ENCODE results near the gene NKX6-2. TPM values are rescaled to one million over a fixed set of nuclear protein-coding genes. Genes with fewer than 3 reads are reported as not detected.
"Not testable (repeated sequence)": the region's sequence is repeated elsewhere in the genome, so short reads cannot be mapped to it uniquely, and the experiment has no call there.

NKX6-2 gene
- polyA plus RNA-seq, 1 donor, result 2.6 TPM

DNA sequence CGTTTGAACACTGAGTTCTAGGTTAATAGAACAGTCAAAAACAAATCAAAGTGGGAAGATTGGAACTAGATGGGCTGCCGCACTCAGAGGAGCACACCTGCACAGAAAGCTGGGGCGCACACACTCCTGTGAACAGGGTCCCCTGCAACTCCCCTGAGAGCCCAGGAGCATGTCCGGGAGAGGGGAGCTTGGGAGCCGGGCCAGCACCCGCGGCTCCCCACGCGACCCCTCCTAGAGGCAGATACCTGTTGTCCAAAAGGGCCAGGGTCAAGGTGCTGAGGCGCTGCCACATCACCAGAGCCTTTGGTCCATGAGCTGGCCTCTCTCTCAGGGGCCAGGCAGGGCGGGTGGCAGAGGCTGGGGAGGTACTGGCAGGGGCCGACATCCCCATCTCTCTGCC is 5.6 kb downstream of the NKX6-2 start:
- DNase-seq (ENCODE audit: low read depth), result no peak

DNA sequence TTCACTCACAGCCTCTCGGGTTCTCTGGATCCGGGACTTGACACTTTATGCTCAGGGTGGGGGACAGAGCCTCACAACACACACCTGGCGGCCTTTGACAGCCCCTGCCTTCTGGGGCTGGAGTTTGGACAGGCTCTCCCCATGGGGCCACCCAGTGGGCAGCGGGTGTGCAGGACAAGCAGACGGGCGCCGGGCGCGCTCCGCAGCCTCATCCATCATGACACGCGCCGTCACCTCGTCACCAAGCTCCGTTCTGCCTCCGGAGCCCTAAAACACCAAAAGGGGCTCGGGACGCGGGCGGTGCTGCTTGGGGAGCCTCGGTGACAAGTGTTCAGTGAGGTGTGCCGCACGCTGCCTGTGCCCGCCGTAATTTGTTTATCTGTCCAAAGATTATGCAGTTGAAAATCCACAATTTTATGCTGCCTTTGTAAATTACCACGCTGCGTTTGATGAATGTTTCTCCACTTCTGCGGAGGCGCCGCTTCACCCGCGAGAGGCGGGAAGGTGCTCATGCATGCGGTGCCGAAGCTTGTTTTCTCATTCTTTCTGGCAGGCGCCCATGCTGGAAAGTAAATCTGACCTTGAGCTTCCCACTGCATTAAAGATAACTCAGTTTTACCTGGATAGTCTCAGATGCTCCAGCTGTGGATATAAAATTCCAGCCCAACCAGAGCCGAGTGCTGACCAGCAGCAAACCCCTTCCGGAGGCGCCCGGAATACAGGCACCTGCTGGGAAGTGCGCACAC is 6.2 kb downstream of the NKX6-2 start:
- no peak for DNase-seq (ENCODE audit: low read depth)

DNA sequence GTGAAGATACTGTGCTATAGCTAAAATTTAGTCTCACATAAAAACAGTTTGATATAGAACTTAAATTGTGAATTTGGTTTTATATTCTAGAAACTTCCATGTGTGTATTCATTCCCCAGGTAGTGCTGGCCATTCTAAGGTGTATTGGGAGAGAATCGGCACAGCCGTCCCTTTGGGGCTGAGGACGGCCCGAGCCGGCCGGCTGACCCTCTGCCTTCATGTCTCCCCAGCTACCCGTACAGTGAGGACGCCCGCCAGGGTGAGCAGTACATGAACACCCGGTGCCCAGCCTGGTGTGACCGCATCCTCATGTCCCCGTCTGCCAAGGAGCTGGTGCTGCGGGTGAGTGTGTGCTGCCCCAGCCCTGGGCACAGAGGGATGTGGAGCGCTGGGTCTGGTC is 8.5 kb downstream of the NKX6-2 start:
- DNase-seq (ENCODE audit: low read depth), result no peak

DNA sequence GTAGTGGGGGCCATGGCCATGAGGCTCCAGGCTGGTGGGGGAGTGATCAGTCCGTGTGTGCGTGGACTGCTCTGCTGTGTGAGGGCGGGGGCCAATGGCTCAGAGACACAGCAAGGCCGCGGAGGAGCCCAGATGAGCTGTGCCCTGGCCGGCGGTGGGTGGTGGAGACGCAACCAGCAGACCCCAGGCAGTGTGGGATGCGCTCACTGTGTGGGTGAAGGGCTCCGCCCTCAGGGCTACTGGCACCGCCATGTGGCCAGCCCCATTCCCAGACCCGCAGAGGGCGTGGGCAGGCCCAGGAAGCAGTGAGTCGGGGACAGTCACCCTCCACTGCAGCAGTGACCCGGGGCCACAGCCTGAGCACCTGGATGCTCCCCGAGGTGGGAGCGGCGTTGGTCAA is 9.1 kb downstream of the NKX6-2 start:
- no peak for DNase-seq (ENCODE audit: low read depth)

DNA sequence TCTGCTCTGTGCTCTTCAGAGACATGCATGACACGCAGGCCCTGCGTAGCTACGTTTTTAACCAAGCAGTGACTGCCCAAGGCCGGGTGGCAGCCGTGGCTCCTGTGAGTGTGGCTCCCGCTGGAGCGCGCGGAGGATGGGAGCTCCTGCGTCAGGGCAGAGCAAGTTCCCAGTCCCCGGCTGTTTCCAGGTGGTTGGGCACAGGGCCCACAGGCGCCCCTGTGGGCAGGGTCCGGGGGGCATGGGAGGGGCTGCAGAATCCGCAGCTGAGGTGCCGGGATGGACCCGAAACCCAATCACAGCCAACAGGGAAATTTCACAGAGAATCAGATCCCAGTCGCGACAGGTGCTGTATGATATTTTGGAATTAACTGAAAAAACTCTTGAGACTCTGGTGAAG is 9.8 kb downstream of the NKX6-2 start:
- DNase-seq (ENCODE audit: low read depth), result no peak

DNA sequence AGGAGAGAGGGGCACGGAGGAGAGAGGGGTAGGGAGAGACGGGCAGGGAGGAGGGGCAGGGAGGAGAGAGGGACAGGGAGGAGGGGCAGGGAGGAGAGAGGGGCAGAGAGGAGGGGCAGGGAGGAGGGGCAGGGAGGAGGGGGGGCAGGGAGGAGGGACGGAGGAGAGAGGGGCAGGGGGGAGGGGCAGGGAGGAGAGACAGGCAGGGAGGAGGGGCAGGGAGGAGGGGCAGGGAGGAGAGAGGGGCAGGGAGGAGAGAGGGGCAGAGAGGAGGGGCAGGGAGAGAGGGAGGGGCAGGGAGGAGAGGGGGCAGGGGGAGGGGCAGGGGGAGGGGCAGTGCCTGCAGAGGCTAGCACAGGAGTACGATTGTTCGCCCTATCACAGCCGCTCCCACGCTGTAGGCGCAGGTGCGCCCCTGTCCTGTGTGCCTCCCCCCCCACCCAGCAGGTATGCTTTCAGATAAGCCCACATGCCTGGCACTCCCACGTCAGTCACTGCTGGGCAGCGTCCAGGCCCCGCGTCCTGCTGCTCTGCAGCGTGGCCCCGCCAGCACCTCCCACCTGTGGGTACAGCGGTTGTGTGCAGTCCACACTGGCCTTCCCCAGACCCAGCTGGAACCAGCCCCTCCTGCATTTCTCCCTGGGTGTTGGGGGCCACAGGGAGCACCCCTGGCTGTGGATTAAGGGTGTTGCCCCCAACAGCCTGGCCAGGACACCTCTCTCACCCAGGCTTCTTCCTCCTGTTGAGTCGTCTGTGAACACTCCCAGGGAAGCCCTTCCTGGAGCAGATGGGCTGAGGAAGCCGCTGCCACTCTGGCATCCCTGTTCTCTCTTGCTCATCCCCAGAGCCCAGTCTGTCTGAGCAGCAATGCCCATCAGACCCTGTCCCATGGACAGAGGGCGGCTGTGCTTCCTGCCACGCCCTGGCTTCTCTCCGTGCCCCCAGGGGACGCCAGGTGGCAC is 10.8 kb downstream of the NKX6-2 start:
- DNase-seq (ENCODE audit: low read depth), result no peak

DNA sequence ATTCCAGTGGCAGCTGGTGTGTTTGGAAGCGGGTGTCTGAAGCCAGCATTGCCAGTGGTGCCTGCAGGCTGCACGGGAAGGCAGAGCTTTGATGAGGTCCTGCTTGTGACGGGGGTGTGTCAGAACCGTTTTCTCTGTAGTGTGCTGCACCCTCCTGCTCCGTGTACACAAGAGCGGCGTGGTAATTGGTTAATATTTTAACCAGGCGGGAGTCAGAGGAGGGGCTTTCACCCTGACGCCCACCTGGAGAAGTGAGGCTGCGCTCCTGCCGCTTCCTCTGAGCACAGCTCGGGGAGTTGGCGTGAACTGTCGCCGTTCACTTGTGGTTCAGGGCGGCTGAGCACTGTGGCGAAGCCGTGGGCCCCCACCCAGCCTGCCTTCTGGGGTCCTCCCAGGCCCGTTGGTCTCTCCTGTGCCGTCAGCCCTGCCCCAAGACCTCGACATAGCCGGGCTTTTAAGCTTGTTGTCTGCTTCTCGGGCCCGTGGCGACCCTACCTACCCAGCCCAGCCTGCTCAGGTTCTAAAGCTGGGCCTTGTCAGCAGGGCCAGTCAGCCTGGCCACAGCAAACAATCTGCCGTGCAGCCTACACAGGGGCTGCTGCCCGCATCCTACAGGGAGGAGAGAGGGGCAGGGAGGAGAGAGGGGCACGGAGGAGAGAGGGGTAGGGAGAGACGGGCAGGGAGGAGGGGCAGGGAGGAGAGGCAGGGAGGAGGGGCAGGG is 11.6 kb downstream of the NKX6-2 start:
- DNase-seq (ENCODE audit: low read depth), result no peak

DNA sequence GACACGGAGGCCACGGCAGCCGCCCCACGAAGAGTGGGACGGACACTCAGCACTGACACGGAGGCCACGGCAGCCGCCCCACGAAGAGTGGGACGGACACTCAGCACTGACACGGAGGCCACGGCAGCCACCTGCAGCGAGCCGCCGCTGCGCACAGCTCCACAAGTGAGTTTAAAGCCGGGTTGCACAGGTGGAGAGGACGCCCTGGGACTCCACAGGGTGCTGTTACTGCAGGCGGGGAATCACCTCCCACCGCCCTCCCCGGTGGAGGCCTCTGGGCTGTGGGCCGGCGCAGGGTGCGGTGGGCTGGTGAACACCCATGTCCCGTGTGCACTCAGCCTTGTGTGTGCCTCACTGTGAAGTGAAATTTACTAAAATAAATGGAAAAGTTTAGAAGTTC is 13.1 kb downstream of the NKX6-2 start:
- DNase-seq (ENCODE audit: low read depth), result not testable (repeated sequence)

DNA sequence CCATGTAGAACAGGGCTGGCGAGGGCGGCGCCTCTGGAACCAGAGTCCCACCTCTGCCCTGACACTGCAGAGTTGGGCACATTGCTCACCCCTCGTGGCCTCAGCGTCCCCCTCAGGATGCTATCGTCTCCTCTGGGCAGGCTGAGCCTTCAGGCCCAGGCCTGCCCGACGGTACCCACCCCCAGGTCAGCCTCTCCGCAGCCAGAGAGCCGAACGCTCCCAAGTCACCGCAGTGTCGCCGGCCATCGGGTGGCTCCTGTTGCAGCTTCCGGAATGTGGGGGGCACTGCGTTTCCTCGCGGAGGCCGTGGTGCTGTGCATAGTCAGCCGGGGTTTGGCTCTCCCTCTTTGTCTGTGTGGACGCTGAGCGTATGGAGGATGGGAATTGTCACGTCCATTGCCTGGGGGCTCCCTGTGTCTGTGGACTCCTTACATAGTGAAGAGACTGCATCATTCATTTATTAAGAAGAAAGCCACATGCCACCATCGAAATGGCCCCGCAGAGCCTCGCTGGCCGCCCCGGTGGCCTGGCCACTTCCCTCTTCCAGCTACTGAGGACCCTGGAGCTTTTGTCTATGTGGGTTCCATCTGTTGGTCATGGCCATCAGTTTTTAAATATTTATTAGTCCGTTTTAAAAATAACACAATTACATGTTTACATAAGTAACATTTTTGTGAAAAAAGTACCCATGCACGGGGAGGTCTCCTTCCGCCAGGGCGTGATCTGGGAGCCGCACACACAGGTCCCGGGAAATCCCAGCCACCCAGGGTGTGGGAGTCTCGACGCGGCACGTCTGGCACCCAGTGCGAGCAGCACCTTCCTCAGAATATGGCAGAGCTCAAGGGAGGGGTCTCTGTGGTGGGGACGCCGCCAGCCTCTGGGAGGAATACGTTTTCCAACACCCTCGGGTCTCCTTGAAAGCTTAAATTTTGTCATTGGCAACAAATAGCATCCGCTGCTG is 15.6 kb downstream of the NKX6-2 start:
- no peak for DNase-seq (ENCODE audit: low read depth)

DNA sequence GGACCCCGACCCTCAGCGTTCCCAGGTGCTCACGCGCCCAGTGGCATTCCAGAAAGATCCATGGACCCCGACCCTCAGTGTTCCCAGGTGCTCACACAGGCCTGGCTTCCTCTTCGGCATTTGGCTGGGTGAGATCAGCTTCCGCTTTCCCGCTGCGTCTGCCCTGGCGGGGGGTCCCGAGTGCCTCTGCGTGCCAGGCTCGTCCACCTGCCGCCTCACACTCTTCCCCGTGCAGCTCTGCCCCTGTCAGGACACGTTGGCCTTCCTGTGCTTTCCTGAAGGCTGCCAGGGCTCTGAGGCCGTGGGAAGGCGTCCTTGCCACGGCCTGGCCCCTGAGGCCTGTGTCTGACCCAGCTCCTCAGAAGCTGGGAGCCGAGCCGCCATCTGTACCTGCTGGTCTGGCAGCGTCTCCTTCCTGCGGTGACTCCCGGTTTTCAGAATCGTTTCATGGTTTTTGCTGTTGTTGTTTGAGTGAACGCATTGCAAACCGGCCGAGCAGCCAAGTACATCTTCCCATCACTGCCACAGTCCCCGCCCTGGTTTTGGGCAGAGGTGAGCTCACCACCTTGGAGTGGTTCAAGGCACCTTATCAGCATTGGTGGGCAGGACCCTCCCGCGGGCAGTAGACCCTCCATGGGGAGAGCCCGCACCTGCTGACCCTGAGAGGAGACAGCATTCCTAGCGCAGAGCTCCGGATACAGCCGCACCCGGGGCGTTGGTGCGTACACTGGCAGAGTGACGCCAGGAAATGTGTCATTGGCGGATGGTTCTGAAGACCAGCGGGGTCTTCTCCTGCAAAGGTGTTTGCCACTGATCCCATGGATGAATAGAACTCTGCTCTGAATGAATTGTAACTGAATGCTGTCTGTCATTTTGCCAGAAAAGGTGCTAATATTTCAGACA is 17.4 kb downstream of the NKX6-2 start:
- DNase-seq (ENCODE audit: low read depth), result no peak

DNA sequence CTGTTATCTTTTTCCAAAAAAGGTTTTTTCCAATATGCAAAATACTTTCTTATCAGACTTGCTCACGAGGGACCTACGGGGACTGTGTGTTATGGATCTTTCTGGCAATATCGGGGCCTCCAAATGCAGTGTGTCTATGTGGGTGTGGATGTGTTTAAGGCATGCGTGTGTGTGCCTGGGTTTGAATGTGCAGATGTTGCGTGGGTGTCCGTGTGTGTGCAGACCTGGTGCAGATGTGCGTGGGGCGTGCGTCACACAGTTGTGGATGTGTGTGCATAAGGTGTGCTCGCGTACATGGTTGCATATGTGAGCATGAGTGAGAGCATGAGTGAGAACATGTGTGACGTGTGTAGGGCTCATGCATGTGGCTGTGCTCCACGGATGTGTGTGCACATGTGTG is 19.7 kb downstream of the NKX6-2 start:
- DNase-seq (ENCODE audit: low read depth), result no peak

DNA sequence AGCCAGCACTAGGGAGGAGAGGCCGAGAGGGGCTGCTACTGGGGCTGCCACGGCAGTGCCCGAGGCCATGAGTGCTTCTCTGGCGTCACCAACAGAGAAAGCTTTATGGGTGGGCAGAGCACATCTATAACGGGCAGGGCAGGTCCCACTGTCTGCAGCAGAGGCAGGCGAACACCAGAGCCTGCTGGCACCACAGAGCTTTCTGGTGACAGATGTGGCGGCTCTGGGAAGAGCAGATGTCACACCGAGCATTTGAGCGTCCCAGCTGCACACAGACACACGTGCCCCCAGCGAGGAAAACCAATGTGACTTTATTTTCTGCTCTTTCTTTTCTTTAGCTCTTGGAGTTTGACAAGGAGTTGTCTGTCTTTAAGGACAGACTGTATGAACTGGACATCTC is 20.5 kb downstream of the NKX6-2 start:
- no peak for DNase-seq (ENCODE audit: low read depth)

DNA sequence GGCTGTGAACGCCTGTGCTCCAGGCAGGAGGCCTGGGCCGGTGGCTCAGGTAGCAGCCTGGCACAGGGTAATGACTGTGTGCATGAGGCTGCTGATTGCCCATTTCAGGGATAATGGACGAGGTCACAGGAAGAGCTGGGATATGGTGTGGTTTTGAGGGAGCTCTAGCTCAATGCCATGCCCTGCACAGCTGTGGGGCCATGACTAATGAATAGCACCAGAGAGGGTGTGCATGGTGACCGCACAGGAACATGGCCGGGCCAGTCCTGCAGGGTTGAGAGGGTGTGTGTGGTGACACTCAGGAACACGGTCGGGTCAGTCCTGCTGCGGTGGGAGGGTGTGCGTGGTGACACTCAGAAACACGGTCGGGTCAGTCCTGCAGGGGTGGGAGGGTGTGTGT is 21.8 kb downstream of the NKX6-2 start:
- DNase-seq (ENCODE audit: low read depth), result no peak

DNA sequence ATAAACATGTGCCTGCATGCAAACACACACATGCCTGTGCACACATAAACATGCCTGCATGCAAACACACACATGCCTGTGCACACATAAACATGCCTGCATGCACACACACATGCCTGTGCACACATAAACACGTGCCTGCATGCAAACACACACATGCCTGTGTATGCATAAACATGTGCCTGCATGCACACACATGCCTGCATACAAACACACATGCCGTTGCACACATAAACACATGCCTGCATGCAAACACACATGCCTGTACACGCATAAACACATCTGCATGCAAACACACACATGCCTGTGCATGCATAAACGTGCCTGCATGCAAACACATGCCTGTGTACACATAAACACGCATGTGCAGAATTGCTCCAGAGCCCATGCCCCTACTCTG is 22.4 kb downstream of the NKX6-2 start:
- no peak for DNase-seq (ENCODE audit: low read depth)

DNA sequence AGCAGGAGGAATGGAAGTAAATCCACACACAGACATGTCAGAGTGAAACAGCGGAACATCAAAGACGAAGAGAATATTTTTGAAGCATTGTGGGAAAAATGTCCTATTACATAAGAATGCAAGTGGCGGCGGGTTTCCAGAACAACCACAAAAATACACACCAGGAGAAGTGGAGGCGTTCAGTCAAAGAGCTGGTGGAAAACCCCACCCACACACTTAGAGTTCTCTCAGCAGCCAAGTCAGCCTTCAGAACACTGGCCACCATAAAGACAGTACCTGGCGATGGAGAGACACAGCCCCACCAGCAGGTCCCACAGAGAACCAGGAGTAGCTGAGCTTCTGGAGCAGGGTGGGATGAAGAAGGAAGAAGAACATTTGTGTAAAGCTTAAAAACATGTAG is 23.7 kb downstream of the NKX6-2 start:
- DNase-seq (ENCODE audit: low read depth), result no peak

DNA sequence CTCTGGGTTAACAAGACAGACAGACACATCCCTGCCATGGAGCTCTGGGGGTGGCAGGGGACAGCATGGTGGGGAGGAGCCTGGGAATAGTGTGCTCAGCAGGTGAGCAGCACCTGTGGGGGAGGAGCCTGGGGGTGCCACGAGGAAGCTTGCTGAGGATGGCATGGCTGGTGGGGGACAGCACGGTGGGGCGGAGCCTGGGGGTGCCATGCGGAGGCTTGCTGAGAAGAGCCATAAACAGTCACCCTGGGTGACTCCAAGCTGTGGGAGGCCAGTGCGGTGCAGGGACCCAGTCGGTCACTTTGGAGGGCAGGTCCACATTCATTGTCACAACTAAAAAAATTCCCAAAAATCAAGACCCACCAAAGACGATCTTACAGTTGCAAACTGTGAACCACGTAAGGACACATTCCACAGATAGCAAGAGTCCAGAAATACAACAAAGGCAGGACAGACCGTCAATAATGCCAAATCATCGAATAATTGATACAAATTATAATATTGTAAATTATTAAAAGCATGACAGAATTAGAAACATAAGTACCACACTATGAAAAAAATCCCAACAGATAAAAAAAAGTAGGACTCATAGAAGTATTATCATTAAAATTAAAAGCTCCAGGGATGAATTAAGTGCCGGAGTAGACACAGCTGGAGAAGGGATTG is 24.4 kb downstream of the NKX6-2 start:
- DNase-seq (ENCODE audit: low read depth), result no peak

DNA sequence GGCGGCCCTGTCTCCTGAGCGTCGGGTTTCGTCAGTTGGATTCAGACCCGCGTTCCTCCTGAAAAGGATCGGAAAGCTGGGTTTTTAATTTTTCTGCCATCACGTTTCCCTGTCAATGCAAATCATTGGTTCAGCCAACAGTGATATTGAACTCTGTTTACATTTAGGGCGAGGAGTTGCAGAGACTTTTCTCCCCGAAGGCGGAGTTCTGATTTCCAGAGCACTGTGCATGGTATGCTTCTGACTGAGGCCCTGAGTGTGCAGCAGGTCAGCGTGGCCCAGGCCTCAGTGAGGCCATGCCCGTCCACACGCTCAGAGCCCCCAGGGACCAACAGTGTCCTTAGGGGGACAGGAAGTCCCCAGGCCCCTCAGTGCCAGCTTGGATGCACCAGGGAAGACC is 27.1 kb downstream of the NKX6-2 start:
- no peak for DNase-seq (ENCODE audit: low read depth)

DNA sequence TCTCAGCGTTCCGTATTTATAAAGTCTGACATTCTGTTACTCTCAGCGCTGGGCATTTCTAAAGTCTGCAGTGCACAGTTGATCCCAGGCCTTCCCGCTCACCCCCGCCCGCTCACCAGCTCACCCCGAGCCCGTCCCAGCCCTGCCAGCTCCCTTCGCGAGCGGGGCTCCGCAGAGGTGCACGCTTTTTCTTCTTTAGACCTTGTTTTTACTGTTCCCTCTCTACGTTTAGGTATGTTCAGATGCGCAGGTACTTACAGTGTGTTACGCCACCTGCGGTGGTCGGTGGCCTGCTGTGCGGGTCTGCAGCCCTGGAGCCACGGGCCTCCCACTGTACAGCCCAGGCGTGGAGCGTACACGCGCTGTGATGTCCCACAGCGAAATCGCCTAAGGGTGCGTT is 28.8 kb downstream of the NKX6-2 start:
- no peak for DNase-seq (ENCODE audit: low read depth)

DNA sequence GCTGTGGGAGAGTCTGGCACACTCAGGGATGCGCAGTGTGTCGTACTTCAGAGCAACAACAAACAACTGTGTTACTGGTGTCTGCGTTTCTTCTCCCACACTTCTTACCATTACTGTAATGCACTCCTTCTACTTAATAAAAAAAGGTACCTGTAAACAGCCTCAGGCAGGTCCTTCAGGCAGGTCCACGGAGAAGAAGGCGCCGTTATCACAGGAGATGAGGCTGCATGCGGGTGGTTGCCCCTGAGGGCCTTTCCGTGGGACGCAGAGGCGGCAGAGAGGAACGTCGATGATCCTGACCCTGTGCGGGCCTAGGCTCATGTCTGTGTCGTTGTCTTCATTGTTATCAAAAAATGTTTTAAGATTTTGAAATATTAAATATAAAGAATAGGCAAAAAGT is 29.4 kb downstream of the NKX6-2 start:
- DNase-seq (ENCODE audit: low read depth), result no peak

All from forelimb muscle (tissue), 1 donor.